GM18520 (cell line): ENCODE data around the gene TMPRSS9.

ENCODE experiments used
- ATAC-seq: cut with Tn5 transposase; IDR thresholded peaks from one replicate; pipeline ENCODE4 v1.9.1; 2021; ENCODE audit not compliant: unreplicated experiment

The TMPRSS9 gene

DNA sequence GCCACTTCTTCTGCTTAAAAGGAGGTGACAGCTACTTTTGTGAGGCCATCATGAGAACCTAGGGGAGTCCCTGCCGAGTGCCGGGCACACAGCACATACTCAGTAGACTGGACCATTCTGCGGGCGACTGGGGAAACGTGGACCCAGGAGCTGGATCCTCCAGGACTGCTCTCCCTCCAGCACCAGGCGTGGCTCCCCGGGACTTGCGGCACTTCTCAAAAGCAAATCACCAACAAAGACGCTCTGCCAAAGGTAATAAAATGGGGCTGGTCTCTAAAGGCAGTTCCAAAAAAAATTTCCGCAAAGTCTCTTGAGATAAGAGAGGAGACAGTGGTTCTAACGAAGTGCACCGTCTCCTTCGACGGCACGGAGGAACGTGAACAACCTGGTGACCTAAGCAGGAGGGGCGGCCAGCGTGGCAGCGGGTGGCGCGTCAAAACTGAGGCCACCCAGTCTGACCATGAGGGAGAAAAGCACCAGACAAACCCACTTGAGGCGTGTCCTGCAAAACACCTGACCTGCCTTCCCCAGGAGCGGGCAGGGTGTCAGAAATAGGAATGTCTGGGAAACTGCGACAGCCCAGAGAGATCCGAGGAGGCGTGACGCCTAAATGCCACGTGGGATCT, 1.4 kb upstream of the TMPRSS9 start:
- ATAC-seq, result no peak

DNA sequence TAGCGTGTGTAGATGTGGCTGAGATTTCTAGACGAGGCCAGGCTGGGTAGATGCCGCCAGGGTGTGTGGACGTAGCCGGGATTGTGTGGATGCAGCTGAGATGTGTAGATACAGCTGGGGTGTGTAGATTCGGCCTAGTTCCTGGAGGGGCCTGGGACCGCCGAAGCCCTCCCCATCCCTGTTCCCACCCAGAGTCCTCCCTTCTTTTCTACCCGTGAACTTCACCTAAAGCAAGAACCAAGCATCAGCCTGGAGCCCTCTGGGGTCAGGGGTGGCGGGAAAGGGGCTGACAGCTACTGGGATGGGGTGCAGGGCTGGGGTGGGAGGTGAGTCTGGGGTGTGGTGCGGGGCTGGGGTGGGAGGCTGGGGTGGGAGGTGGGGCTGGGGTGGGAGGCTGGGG, 768 bp downstream of the TMPRSS9 start:
- ATAC-seq, result no peak

DNA sequence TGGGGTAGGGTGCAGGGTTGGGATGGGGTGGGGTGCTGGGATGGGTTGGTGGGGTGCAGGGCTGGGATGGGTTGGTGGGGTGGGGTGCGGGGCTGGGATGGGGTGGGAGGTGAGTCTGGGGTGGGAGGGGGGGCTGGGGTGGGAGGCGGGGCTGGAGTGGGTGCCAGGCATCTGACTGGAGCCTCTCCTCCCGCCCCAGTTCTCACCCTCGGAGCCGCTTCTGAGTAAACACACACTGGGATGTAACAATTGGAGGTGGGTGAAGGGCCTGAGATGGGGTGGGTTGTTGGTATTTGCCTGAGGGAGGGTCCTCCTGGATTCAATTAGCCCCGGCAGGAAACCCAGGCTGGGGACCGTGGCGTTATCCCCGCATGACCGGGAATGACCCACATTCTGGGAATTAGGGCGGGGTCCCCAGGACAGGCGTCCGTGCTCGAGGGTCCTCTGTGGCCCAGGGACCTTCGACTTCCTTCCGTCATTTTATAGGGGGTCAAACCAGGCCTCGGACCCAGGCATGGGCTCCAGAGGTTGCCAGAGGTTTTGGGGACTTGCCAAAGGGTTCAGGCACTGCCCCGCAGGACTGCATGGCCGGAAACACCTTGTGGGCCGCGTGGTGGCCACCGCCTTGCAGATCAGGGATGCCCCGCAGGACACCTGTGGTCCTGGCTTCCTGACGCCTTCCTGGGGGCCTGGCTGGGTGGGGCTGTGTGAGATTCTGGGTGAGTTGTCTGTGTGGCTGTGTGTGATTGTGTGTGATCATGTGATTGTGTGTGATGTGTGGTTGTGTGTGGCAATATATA, 1.4 kb downstream of the TMPRSS9 start:
- no peak for ATAC-seq

DNA sequence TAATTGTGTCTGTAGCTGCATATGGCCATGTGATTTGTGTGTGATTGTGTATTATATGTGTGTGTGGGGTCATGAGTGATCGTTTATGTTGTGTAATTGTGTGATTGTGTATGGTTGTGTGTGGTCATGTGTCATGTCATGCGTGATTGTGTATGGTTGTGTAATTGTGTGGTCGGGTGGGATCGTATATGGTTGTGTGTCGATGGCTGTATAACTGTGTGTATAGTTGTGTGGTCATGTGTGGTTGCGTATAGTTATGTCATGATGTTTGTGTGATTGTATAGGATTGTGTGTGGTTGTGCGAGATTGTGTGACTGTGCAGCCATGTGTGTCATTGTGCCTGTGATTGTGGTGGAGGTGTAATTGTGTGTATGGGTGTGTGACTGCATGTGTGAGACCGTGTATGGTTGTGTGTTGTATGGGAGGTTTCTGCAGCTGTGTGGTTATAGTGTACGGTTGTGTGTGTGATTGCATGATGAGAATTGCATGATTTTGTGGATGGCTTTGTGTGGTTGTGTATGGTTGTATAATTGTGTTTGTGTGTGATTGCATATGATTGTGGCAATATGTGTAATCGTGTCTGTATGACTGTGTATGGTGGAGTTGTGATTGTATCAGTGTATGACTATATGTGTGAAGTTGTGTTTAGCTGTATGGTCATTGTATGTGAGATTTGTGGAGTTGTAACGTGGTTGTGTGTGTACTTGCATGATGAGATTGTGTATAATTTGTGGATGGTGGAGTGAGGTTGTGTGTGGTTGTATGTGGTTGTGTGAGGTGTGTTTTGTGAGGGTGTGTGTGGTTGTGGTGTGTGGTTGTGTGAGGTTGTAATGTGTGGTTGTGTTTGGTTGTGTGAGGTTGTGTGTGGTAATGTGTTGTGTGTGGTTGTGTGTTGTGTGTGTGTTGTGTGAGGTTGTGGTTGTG, 2.2 kb downstream of the TMPRSS9 start:
- no peak for ATAC-seq

DNA sequence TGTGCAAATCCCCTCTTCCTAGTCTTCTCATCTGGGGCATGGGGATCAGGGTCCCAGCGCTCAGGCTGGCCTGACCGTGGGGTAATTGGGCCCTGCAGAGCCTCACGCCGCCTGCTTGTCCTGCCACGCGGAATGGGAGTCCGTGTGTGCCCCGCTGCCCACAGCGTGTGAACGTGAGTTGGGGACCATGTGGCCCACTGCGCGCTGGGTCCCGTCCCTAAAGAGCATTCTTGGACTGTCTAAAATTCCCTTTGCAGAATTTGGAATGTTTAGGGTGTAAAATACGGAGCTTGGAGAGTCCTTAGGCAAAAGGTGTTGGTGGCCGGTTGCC, 2.9 kb downstream of the TMPRSS9 start:
- no peak for ATAC-seq

DNA sequence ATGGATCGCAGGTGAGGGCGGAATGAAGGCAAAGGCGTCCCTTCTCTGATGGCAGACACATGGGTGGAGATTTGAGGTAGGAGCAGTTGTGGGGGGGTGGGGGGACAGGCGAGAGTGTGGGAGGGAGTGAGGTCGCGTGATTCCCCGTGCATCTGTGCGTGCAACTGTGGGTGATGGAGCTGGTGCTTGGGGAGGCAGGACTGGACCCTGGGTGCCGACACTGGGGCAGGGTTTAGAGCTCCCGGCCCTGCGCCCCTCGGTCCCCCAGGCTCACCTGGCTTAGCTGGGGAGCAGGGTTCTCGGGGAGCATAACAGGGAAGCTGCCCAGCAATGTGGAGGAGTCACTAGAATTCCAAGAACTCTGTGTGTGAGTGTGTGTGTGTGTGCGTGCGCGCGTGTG, 3.4 kb downstream of the TMPRSS9 start:
- ATAC-seq, result no peak

DNA sequence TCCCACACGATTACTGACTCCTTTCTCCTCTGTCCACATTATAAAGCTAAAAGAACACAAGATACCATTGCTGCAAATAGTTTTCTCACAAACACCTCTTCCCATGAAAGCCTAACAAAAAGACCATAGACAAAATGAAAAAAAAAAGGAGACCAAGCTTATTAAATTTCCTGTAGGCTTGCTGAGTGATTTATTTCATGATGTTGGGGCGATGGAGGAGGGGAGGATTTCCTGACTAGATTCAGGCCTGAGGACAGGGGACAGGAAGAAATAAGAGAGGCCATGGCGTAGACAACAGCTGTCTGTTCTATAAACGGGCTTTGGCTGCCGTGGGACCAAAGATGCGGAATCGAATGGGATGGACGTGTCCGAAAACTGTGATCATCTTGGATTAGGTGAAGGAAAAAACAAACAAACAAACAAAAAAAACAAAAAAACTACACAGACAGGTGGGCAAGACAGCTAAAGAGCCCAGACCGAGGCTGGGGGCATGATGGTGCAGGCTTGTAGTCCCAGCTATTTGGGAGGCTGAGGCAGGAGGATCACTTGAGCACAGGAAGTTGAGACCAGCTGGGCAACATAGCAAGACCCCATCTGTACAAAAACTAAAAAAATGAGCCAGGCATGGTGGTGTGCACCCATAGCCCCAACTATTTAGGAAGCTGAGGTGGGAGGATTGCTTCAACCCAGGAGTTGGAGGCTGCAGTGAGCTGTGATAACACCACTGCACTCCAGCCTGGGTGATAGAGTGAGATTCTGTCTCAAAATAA, 5.3 kb downstream of the TMPRSS9 start:
- no peak for ATAC-seq

DNA sequence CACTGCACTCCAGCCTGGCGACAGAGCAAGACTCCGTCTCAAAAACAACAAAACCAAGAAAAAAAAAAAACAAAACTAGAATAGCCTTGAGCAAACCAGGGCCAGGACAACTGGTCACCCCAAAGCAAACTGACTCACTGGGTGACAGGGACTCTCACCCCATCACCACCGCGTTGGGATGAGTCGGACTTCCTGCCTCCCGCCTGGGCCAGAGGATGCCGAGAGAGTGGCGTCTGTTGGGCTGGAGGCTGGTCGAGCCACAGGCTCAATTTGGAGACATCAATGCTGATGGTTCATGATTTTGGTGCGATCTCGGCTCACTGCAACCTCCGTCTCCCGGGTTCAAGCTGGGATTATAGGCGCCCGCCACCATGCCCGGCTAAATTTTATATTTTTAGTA, 11.6 kb downstream of the TMPRSS9 start:
- no peak for ATAC-seq

DNA sequence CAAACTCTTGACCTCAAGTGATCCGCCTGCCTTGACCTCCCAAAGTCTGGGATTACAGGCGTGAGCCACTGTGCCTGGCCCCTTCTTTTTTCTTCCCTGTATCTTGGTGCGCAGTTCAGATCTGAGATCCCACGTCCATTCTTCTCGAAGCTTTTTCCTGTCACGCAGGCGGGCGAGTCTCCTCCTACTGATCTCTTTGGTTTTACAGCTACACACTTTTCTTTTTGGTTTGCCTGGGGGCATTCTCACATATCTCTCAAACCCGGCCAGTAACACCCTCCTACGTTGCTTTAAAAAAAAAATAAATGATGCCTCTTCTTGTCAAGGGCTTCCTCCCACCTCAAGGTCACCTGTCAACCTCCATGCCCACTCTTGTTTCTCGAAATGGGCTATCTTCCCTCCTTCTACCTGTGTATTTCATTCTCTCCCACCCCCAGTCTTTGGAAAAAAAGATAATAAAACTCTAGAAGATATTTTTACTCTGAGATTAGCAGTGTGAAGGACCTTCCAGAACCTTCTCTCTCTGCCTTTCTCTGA, 12.1 kb downstream of the TMPRSS9 start:
- ATAC-seq, result no peak

DNA sequence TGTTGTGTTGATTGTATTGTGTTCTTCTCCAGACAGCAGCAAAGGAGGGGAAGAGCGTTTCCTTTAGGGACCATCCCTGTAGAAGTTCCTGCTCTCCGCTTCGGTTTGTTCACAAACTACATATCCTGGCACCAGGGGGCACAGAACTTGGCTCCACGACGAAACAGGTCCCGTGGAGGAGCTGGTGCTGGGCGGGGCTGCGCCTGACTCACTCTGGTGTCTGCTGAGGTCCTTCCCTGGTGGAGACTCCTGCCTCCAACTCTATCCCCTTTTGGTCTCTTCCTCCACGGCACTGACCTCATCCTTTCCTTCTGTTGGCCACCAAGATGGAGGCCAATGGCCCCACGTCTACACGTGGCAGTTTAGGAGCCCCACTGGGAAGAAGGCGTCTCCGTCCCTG, 14.7 kb downstream of the TMPRSS9 start:
- no peak for ATAC-seq

DNA sequence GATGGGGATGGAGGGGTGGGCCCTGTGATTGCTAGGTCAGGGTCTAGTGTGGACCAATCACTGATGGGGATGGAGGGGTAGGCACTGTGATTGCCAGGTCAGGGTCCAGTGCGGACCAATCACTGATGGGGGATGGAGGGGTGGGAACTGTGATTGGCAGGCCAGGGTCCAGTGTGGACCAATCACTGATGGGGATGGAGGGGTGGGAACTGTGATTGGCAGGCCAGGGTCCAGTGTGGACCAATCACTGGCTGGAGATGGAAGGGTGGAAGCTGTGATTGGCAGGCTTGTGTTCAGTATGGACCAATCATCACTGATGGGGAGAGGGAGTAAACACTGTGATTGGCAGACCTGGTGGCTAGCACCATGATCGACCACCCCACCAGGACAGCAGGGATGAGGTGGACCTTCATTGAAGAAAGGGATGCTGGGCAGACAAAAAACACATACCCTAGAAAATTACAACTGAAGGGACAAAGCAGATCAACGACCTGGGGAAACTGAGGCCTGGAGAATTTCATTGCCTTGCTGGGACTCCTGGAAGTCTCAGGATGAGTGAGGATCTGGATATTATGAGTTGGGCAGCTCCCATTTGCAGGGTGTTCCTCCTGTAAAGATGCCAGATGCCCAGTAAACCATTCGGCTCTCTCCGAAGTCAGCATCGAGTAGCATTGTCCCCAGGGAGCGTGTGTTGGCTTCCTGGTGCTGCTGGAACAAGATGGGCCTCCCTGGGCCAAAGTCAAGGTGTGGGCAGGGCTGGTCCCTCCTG, 15.5 kb downstream of the TMPRSS9 start:
- no peak for ATAC-seq

DNA sequence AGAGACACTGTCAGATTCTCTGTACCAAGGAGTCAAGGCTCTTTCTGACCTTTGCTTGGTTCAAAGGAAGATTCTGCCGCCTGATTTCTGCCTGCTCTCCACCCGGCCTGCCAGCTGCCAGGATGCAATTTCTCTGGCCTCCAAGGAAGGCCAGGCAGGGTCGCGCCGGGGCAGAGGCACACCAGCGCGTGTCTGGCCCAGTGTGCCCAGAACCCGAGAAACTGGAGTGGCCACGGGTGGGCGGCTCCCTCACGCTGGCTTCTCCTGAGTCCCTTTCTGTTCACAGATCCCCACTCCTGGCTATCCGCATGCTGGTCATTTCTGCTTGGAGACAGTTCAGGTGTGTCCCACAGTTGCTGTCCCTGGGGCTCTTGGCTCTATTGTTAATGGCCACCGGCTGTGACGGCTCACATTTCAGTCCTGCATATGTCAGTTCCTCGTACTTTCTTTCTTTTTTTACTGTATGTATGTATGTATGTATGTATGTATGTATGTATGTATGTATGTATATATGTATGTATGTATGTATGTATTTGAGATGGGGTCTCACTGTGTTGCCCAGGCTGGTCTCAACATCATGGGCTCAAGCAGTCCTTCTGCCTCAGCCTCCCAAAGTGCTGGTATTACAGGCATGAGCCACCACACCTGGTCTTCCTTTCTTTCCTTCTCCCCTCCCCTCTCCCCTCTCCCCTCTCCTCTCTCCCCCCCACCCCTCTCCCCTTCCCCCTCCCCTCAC, 16.9 kb downstream of the TMPRSS9 start:
- ATAC-seq, result no peak

DNA sequence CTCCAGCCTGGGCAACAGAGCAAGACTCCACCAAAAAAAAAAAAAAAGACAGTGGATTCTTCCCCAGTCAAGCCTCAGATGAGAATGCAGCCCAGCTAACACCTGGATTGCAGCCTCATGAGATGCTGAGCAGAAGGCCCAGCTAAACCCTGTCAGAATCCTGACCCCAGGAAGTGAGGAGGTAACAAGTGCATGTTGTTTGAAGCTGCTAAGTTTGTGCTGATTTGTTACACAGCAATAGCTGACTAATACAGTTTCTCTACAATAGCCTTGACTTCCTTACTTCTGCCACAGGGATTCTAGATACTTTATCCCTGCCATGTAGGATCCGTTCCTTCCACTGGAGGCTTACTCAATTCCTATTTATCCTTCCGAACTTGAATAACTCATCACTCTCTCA, 20.5 kb downstream of the TMPRSS9 start:
- ATAC-seq, result no peak

DNA sequence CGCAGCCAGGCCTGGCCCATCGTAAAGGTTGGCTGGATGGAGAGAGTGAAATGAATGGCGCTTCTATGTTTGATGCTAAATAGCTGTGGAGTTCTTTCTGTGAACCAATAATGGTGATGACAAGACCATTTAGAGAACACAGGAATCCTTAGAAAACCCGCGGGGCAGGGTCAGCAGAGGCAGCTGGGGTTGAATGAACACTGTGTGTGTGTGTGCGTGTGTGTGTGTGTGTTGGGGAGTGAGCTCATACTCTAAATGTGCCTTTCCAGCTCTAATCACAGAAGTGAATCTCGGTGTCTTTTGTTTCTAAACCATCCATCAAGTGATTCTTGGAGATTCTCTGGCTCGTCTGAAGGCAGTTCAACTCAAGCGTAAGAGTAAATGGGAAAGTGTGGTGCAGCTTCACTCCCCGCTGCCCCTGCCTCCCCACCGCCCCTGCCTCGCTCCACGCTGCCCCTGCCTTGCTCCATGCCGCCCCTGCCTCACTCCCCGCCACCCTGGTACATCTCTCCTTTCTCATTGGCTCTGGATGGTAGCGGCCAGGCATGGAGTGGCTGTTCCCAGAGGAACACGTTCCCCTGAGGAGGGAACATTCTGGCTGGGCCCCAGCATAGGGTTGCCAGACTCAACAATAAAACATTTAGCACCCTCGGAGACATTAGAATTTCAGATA, 21.2 kb downstream of the TMPRSS9 start:
- ATAC-seq, result no peak

DNA sequence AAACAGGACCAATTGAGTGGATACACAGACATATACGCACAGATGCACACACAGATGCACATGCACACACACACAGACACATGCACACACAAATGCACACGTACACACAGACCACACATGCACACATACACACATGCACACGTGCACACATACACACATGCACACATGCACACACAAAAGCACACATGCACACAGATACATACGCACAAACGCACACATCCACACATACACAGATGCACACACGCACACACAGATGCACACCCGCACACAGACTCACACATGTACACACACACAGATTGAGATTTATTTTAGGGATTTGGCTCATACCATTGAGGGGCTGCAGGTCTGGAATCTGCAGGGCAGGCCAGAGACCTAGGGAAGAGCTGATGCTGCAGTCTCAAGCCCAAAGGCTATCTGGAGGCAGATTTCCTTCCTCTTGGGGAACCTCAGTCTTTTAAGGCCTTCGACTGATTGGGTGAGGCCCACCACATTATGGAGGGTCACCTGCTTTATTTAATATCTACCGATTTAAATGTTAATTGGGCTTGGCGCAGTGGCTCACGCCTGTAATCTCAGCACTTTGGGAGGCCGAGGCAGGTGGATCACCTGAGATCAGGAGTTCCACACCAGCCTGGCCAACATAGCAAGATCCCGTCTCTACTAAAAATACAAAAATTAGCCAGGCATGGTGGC, 22.6 kb downstream of the TMPRSS9 start:
- ATAC-seq, result no peak

DNA sequence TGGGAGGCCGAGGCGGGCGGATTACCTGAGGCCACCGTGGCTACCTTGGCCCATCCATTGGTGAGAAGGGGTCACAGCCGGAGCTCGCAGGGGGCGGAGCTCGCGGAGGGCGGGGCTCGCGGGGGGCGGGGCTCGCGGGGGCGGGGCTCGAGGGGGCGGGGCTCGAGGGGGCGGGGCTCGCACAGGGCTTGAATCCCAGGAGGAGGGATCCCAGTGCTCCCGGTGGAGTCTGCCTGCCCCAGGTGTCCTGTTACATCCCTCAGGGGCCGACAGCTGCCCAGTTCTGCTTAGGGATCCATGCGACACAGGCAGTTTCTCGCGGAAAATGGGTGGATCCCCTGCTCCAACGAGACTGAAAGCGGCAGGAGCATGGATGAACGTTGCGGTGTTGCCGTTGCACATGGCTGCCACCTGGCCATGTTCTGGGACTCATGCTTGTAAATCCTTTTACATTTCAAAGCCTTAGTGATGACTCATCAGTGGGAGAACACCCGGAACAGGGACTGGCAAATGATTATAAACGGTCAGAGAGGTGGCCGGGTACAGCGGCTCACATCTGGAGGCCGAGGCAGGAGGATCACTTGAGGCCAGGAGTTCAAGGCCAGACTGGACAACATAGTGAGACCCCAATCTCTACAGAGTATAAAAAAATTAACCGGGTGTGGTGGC, 25.1 kb downstream of the TMPRSS9 start:
- ATAC-seq, result no peak

DNA sequence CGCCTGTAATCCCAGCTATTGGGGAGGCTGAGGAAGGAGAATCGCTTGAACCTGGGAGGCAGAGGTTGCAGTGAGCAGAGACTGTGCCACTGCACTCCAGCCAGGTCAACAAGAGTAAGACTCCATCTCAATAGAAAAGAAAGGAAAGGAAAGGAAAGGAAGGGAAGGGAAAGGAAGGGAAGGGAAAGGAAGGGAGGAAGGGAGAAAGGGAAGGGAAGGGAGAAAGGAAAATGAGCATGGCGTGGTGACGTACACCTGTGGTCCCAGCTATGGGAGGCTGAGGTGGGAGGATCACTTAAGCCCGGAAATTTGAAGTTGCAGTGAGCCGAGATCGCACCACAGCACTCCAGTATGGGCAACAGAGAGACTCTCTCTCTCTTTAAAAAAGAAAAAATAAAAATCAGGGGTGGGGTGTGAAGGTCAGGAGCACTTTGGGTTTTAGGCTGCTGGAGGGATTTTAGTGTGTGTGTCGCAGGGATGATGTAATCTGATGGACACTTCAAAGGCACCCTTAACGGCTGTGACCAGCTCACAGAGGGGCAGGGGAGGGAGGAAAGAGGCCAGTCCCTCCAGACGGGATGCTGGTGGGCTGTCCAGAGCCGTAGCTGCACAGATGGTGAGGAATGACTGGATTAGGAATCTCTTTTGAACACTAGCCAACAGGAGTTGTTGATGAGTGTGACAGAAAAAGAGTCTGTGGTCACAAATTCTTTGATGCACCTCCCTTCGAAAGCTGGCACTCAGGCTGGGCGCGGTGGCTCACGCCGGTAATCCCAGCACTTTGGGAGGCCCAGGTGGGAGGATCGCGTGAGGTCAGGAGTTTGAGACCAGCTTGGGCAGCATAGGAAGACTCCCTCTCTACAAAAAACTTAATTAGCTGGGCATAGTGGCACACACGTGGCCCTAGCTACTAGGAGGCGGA, 27.6 kb downstream of the TMPRSS9 start:
- ATAC-seq, result no peak
